Neuronal stem cell (in vitro differentiated cells): ENCODE measurements around the gene ZNF653.
A peak's percentile ranks its signal among the peaks of the same experiment; 100 is the strongest.

ENCODE experiments used
- DNase-seq: peaks from one replicate; pipeline ENCODE4 v3.0.0-alpha.2; 2013; ENCODE audit warnings: low spot score
- H2AFZ ChIP-seq: one replicate; pipeline ENCODE4 v1.6.1; 2013; ENCODE audit warnings: mild to moderate bottlenecking, low read length, inconsistent platforms
- H2AK5ac ChIP-seq: 2 replicates; pipeline ENCODE4 v1.6.1; 2013; ENCODE audit warnings: low read depth, mild to moderate bottlenecking, inconsistent platforms, low read length, moderate library complexity, mixed read lengths
- H2BK120ac ChIP-seq: 2 replicates; pipeline ENCODE4 v1.6.1; 2013; ENCODE audit warnings: low read depth, mild to moderate bottlenecking, inconsistent platforms, low read length, moderate library complexity, mixed read lengths
- H2BK12ac ChIP-seq: one replicate; pipeline ENCODE4 v1.6.1; 2013; ENCODE audit warnings: low read length, inconsistent platforms
- H2BK15ac ChIP-seq: 2 replicates; pipeline ENCODE4 v1.6.1; 2013; ENCODE audit warnings: mild to moderate bottlenecking, low read length, inconsistent platforms, mixed read lengths
- H2BK5ac ChIP-seq: one replicate; pipeline ENCODE4 v1.6.1; 2013; ENCODE audit warnings: inconsistent platforms, mild to moderate bottlenecking, low read length, moderate library complexity
- H3K14ac ChIP-seq: one replicate; pipeline ENCODE4 v1.6.1; 2013; ENCODE audit warnings: low read length, inconsistent platforms
- H3K18ac ChIP-seq: 2 replicates; pipeline ENCODE4 v1.6.1; 2013; ENCODE audit warnings: low read length, inconsistent platforms
- H3K23ac ChIP-seq: 2 replicates; pipeline ENCODE4 v1.6.1; 2013; ENCODE audit warnings: low read depth, mild to moderate bottlenecking, mixed read lengths, low read length, inconsistent platforms; ENCODE audit not compliant: poor library complexity
- H3K27ac ChIP-seq: replicated peaks from 3 replicates; pipeline ENCODE4 v1.5.1; 2013; ENCODE audit warnings: low read length, inconsistent platforms
- H3K27me3 ChIP-seq, 3 experiments: 2 replicates each; pipeline ENCODE4 v1.6.1; 2013; ENCODE audit warnings: low read length in 3 of 3, mild to moderate bottlenecking in 2 of 3, inconsistent platforms in 1 of 3, low read depth in 1 of 3, mixed read lengths in 1 of 3, moderate library complexity in 1 of 3; ENCODE audit not compliant: control insufficient read depth in 3 of 3, insufficient read depth in 3 of 3
- H3K36me3 ChIP-seq, 2 donors: replicated peaks in 1 of 2; 2 replicates each; pipeline ENCODE4 v1.6.1; 2013; ENCODE audit warnings: low read length in 2 of 2; ENCODE audit not compliant: control insufficient read depth in 2 of 2, insufficient read depth in 2 of 2
- H3K4ac ChIP-seq: 2 replicates; pipeline ENCODE4 v1.6.1; 2013; ENCODE audit warnings: inconsistent platforms, mild to moderate bottlenecking, low read length, moderate library complexity
- H3K4me1 ChIP-seq, 2 donors: 1 replicate in 1 of 2; 2 replicates in 1 of 2; pipeline ENCODE4 v1.6.1; 2013; ENCODE audit warnings: low read length in 2 of 2, low read depth in 1 of 2; ENCODE audit not compliant: control insufficient read depth in 2 of 2, insufficient read depth in 1 of 2
- H3K4me2 ChIP-seq: one replicate; pipeline ENCODE4 v1.6.1; 2013; ENCODE audit warnings: mild to moderate bottlenecking, low read length, inconsistent platforms; ENCODE audit not compliant: insufficient read depth, poor library complexity, severe bottlenecking
- H3K4me3 ChIP-seq, 2 donors: 2 replicates each; pipeline ENCODE4 v1.5.1; 2013; ENCODE audit warnings: low read length in 2 of 2, mild to moderate bottlenecking in 2 of 2, inconsistent platforms in 1 of 2, moderate library complexity in 1 of 2
- H3K79me1 ChIP-seq: one replicate; pipeline ENCODE4 v1.6.1; 2013; ENCODE audit warnings: low read depth, mild to moderate bottlenecking, inconsistent platforms, low read length, moderate library complexity
- H3K9ac ChIP-seq: one replicate; pipeline ENCODE4 v1.6.1; 2013; ENCODE audit warnings: mild to moderate bottlenecking, low read depth, low read length, inconsistent platforms; ENCODE audit not compliant: poor library complexity
- H3K9me3 ChIP-seq, 2 donors: replicated peaks in 1 of 2; 2 replicates each; pipeline versions ENCODE3 to v1.6.1; 2013; ENCODE audit warnings: low read length in 2 of 2, mild to moderate bottlenecking in 2 of 2, inconsistent platforms in 1 of 2, low read depth in 1 of 2, mixed read lengths in 1 of 2, moderate library complexity in 1 of 2; ENCODE audit not compliant: control insufficient read depth in 2 of 2, insufficient read depth in 1 of 2
- H4K8ac ChIP-seq: one replicate; pipeline ENCODE4 v1.6.1; 2013; ENCODE audit warnings: low read depth, mild to moderate bottlenecking, inconsistent platforms, low read length, moderate library complexity
- H4K91ac ChIP-seq: one replicate; pipeline ENCODE4 v1.6.1; 2013; ENCODE audit warnings: low read length, low read depth, mild to moderate bottlenecking, inconsistent platforms; ENCODE audit not compliant: poor library complexity
- WGBS, 2 donors: extraction: QIAGEN DNeasy Blood & Tissue Kit; methylation state at CpG; one replicate each; pipeline ENCODE4 v1.1.7; 2013; ENCODE audit warnings: missing lambda C conversion rate in 2 of 2, mixed read lengths in 1 of 2; ENCODE audit not compliant: insufficient read length in 2 of 2, insufficient replicate concordance in 1 of 2; ENCODE audit errors: extremely low coverage in 2 of 2; 5-methylcytosine and 5-hydroxymethylcytosine counted together

The ZNF653 gene

GRCh38 chr19:11507370-11508078 is 1.9 kb upstream of the ZNF653 start:
- Histone ChIP-seq H4K8ac (no peak overlapping the region), H2BK12ac (no peak overlapping the region), H2BK15ac (no peak overlapping the region), H3K27ac (no peak overlapping the region), H3K27me3 (no peaks in the 10 kb centered on the region), H4K91ac (no peak overlapping the region), H3K14ac (no peak overlapping the region), H3K9me3 (no peaks in the 10 kb centered on the region), H3K18ac (no peak overlapping the region), H3K79me1 (no peaks in the 10 kb centered on the region), H2BK5ac (no peak overlapping the region), H3K23ac (peak overlapping the region; percentile 2), H3K36me3 (peaks cover 5 to 15% of the 10 kb centered on the region in 2 donors), H3K4ac (no peak overlapping the region), H3K4me1 (peaks cover 9 to 10% of the 10 kb centered on the region in 2 donors), H3K4me2 (no peak overlapping the region), H2AFZ (no peak overlapping the region), H2AK5ac (no peak overlapping the region), H3K9ac (no peak overlapping the region), H2BK120ac (no peak overlapping the region), H3K4me3 (peak overlapping the region in 1 of 2 donors; percentile 53)
- no peak for DNase-seq
- no CpG with 5 or more reads among the region's 18 CpGs for WGBS, 2 donors

DNA sequence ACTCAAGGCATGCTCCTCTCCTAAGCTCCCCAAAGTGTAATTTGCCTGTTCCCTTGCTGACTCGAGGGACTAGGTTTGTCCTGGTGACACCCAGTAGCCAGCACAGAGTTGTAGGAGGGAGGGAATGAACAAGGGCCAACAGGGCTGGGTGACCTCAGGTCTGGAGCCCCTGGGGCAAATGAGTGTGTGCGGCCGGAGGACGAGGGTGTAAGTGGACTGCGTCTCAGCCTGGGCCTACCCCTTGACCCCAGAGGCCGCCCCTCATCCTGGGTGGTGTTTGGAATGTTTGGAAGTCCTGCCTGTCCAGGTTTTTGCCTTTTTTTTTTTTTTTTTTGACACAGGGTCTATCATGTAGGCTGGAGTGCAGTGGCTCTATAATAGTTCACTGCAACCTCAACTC is 1.3 kb upstream of the ZNF653 start:
- Histone ChIP-seq H3K9me3 (no peaks in the 10 kb centered on the region), H4K91ac (no peak overlapping the region), H2AFZ (no peak overlapping the region), H3K18ac (no peak overlapping the region), H3K27me3 (no peaks in the 10 kb centered on the region), H2BK5ac (no peak overlapping the region), H3K36me3 (peaks cover 5 to 10% of the 10 kb centered on the region in 2 donors), H2AK5ac (peak overlapping the region; percentile 61), H3K14ac (no peak overlapping the region), H3K4me3 (no peak overlapping the region), H3K4me1 (peaks cover 9 to 10% of the 10 kb centered on the region in 2 donors), H3K23ac (no peak overlapping the region), H4K8ac (no peak overlapping the region), H3K4me2 (no peak overlapping the region), H2BK15ac (no peak overlapping the region), H3K4ac (no peak overlapping the region), H2BK120ac (no peak overlapping the region), H3K27ac (no peak overlapping the region), H3K79me1 (no peaks in the 10 kb centered on the region), H3K9ac (no peak overlapping the region), H2BK12ac (no peak overlapping the region)
- no peak for DNase-seq
- WGBS, 2 donors: no CpG with 5 or more reads among the region's 6 CpGs

- Histone ChIP-seq H4K91ac (peak overlapping the region; percentile 38), H3K9me3 (no peaks in the 10 kb centered on the region), H3K4me2 (peak overlapping the region; percentile 49), H3K4me3 (peak overlapping the region; percentile 75 to 87), H4K8ac (no peak overlapping the region), H3K18ac (peak overlapping the region; percentile 95), H3K14ac (no peak overlapping the region), H3K27ac (peak overlapping the region; percentile 69), H3K36me3 (peaks cover 3 to 10% of the 10 kb centered on the region in 2 donors), H3K4ac (no peak overlapping the region), H2AK5ac (peak overlapping the region; percentile 99), H3K79me1 (no peaks in the 10 kb centered on the region), H3K27me3 (no peaks in the 10 kb centered on the region), H2BK12ac (peak overlapping the region; percentile 22), H3K23ac (no peak overlapping the region), H3K9ac (peak overlapping the region; percentile 97), H3K4me1 (peaks cover 9 to 10% of the 10 kb centered on the region in 2 donors), H2BK15ac (peak overlapping the region; percentile 30), H2AFZ (peak overlapping the region; percentile 98), H2BK5ac (peak overlapping the region; percentile 94), H2BK120ac (no peak overlapping the region)
- peak; percentile 35 for DNase-seq
- no CpG with 5 or more reads among the region's 20 CpGs for WGBS, 2 donors
Measured at GRCh38 chr19:11506101-11506555, 489 bp upstream of the ZNF653 start.

- Histone ChIP-seq H2AK5ac (no peak overlapping the region), H3K36me3 (peaks cover 6 to 8% of the 10 kb centered on the region in 2 donors), H4K91ac (no peak overlapping the region), H2BK12ac (no peak overlapping the region), H3K14ac (peak overlapping the region; percentile 98), H2BK120ac (no peak overlapping the region), H3K4ac (no peak overlapping the region), H3K4me1 (peaks cover 10% of the 10 kb centered on the region in 2 donors), H3K79me1 (no peaks in the 10 kb centered on the region), H3K4me2 (peak overlapping the region; percentile 90), H4K8ac (no peak overlapping the region), H2BK5ac (peak overlapping the region; percentile 94), H3K18ac (peak overlapping the region; percentile 99), H3K9ac (peak overlapping the region; percentile 99), H2BK15ac (no peak overlapping the region), H3K27me3 (no peaks in the 10 kb centered on the region), H3K4me3 (peak overlapping the region; percentile 87 to 95), H3K23ac (peak overlapping the region; percentile 95), H3K9me3 (no peaks in the 10 kb centered on the region), H2AFZ (peak overlapping the region; percentile 98), H3K27ac (peak overlapping the region; percentile 84)
- WGBS, 2 donors: no CpG with 5 or more reads among the region's 33 CpGs
- DNase-seq: peak; percentile 91
Measured at GRCh38 chr19:11505032-11505503, 571 bp downstream of the ZNF653 start.
